Activated naive CD8-positive, alpha-beta T cell treated with anti-CD3 and anti-CD28 coated beads, Interleukin-2, amount 50 U/mL, for 24 hours (primary cell): ENCODE data around the gene NDFIP2.

ENCODE experiments used
- ATAC-seq: fragments of 150-1000 bp; cut with Tn5 transposase; one replicate; pipeline ENCODE4 v1.10.0; 2021
- DNase-seq: peaks from one replicate; pipeline ENCODE4 v3.0.0; 2021
- H3K27ac Mint-ChIP-seq: one replicate; pipeline ENCODE4 v1.8.0; 2021; ENCODE audit warnings: mild to moderate bottlenecking, mixed read lengths
- H3K27me3 Mint-ChIP-seq: one replicate; pipeline ENCODE4 v1.8.0; 2021; ENCODE audit warnings: mixed read lengths
- H3K36me3 Mint-ChIP-seq: one replicate; pipeline ENCODE4 v1.8.0; 2021; ENCODE audit warnings: low read depth, mixed read lengths
- H3K4me1 Mint-ChIP-seq: one replicate; pipeline ENCODE4 v1.8.0; 2021; ENCODE audit warnings: mixed read lengths
- H3K4me3 Mint-ChIP-seq: one replicate; pipeline ENCODE4 v1.8.0; 2021; ENCODE audit warnings: mild to moderate bottlenecking, moderate library complexity, mixed read lengths
- H3K9me3 Mint-ChIP-seq: one replicate; pipeline ENCODE4 v1.8.0; 2021; ENCODE audit warnings: mixed read lengths

The NDFIP2 gene

GRCh38 chr13:79527698-79528097 is 46.7 kb downstream of the NDFIP2 start:
- ATAC-seq = no peak
- peaks cover 14% of the 10 kb centered on the region for H3K36me3 Mint-ChIP-seq
- peaks cover 19% of the 10 kb centered on the region for H3K4me1 Mint-ChIP-seq
- no peaks in the 10 kb centered on the region for H3K27me3 Mint-ChIP-seq
- H3K4me3 Mint-ChIP-seq = no peak overlapping the region
- H3K27ac Mint-ChIP-seq = no peak overlapping the region
- no peak for DNase-seq
- no peaks in the 10 kb centered on the region for H3K9me3 Mint-ChIP-seq

DNA sequence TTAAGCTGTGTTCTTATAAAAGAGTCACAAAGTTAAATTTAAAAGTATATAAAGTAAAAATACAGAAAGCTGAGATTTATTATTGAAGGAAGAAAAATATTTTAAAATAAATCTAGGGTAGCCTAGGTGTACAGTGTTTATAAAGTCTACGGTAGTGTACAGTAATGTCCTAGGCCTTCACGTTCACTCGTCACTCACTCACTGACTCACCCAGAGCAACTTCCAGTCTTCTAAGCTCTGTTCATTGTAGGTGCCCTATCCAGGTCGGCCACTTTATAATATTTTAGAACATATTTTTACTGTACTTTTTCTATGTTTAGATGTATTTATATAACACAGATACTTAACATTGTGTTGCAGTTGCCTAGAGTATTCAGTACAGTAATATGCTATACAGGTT is 47.4 kb downstream of the NDFIP2 start:
- no peak overlapping the region for H3K4me3 Mint-ChIP-seq
- no peak overlapping the region for H3K27ac Mint-ChIP-seq

DNA sequence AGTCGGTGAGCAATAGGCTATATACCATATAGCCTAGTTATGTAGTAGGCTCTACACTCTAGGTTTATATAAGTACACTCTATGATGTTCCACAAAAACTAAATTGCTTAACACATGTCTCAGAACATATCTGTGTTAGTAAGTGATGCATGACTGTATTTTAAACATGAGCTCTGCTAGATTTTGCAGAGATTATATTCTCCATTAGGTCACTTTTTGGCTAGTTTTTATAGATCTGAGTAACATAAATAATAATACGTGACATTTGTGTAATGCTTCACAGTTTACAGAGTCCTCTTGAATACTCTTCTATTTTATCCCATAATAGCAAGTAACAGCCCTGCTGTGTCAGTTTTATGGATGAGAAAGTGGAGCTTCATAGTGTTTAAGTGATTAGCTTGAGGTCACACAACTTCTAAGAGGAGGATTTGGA is 47.8 kb downstream of the NDFIP2 start:
- Mint-ChIP-seq H3K36me3 (peaks cover 11% of the 10 kb centered on the region), H3K27ac (no peak overlapping the region), H3K27me3 (no peaks in the 10 kb centered on the region), H3K4me1 (peaks cover 15% of the 10 kb centered on the region), H3K9me3 (no peaks in the 10 kb centered on the region), H3K4me3 (no peak overlapping the region)
- no peak for ATAC-seq
- DNase-seq = no peak

More for the DNA sequence above, 47.4 kb downstream of the NDFIP2 start:
- no peak for DNase-seq
- Mint-ChIP-seq H3K36me3 (peaks cover 10% of the 10 kb centered on the region), H3K4me1 (peaks cover 15% of the 10 kb centered on the region), H3K9me3 (no peaks in the 10 kb centered on the region), H3K27me3 (no peaks in the 10 kb centered on the region)
- ATAC-seq = no peak

DNA sequence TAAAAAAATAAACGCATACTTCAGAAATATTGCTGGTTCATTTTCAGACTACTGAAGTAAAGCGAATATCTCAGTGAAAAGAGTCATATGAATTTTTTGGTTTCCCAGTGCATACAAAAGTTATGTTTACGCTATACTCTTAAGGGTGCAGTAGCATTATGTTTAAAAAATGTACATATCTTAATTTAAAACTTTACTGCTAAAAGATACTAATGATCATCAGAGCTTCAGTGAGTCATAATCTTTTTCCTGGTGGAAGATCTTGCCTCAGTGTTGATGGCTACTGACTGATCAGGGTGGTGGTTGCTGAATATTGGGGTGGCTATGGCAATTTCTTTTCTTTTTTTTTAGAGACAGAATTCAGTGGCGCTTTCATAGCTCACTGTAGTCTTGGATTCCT is 48.9 kb downstream of the NDFIP2 start:
- ATAC-seq = no peak
- no peak for DNase-seq
- Mint-ChIP-seq H3K9me3 (no peaks in the 10 kb centered on the region), H3K27ac (no peak overlapping the region), H3K36me3 (peaks cover 19% of the 10 kb centered on the region), H3K27me3 (no peaks in the 10 kb centered on the region), H3K4me1 (peaks cover 15% of the 10 kb centered on the region), H3K4me3 (no peak overlapping the region)

DNA sequence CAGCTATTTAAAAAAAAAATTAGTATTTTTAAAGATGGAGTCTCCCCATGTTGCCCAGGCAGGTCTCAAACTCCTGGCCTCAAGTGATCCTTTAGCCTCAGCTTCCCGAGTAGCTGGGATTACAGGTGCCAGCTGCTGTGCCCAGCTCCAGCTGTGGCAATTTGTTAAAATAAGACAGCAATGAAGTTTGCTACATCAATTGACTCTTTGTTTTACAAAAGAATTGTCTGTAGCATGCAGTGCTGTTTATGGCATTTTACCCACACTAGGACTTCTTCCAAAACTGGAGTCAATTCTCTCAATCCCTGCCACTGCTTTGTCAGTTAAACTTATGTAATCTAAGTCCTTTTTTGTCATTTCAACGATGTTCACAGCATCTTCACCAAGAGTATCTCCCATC is 49.3 kb downstream of the NDFIP2 start:
- Mint-ChIP-seq H3K9me3 (no peaks in the 10 kb centered on the region), H3K36me3 (peaks cover 19% of the 10 kb centered on the region), H3K27ac (no peak overlapping the region), H3K27me3 (no peaks in the 10 kb centered on the region), H3K4me1 (peaks cover 15% of the 10 kb centered on the region), H3K4me3 (no peak overlapping the region)
- DNase-seq (no peak), ATAC-seq (no peak)

DNA sequence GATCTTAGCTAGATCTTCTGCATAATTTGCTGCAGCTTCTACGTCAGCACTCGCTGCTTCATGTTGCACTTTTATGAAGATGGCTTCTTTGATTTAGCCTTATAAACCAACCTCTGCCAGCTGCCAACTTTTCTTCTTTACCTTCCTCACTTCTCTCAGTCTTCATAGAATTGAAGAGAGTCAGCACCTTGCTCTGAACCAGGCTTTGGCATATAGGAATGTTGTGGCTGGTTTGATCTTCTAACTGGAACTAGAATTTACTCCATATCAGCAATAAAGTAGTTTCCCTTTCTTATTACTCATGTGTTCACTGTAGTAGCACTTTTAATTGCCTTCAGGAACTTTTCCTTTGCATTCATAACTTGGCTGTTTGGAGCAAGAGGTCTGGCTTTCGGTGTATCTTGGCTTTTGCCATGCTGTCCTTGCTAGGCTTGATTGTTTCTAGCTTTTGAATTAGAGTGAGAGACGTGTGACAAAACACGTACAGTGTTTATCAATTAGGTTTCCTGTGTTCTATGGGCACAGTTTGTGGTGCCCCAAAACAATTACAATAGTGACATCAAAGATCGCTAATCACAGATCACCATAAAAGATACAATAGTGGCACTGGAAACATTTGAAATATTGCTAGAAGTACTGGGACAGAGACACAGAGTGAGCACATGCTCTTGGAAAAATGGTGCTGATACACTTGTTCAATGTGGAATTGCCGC is 50.7 kb downstream of the NDFIP2 start:
- Mint-ChIP-seq H3K9me3 (no peaks in the 10 kb centered on the region), H3K27me3 (no peaks in the 10 kb centered on the region), H3K36me3 (peaks cover 21% of the 10 kb centered on the region), H3K4me3 (no peak overlapping the region), H3K27ac (no peak overlapping the region), H3K4me1 (peaks cover 15% of the 10 kb centered on the region)
- DNase-seq (no peak), ATAC-seq (no peak)

DNA sequence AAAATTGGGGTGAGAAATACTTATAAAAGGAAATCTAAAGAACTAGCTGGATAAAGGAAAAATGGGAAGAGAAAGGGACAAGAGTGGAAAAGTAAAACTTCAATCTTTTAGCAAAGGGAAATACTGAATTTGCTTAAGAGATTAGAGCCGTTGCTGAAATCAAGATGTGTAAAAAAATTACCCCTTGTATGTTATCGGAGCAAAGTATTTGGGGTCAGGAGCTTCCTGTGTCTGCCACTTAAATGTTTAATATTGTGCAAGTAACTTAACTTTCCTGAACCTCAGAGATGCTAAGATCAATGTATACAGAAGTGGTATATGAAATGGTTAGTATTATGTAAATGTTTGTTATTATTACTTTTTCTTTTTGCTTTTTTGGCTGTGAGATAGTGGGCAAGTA is 51.6 kb downstream of the NDFIP2 start:
- Mint-ChIP-seq H3K27ac (no peak overlapping the region), H3K4me1 (peaks cover 15% of the 10 kb centered on the region), H3K36me3 (peaks cover 23% of the 10 kb centered on the region), H3K9me3 (no peaks in the 10 kb centered on the region), H3K27me3 (no peaks in the 10 kb centered on the region), H3K4me3 (no peak overlapping the region)
- ATAC-seq (no peak), DNase-seq (no peak)

- Mint-ChIP-seq H3K27me3 (no peaks in the 10 kb centered on the region), H3K27ac (no peak overlapping the region), H3K9me3 (no peaks in the 10 kb centered on the region), H3K36me3 (peaks cover 31% of the 10 kb centered on the region), H3K4me1 (peaks cover 15% of the 10 kb centered on the region), H3K4me3 (no peak overlapping the region)
- ATAC-seq (no peak), DNase-seq (no peak)
Measured at GRCh38 chr13:79533781-79534400, 52.9 kb downstream of the NDFIP2 start.

DNA sequence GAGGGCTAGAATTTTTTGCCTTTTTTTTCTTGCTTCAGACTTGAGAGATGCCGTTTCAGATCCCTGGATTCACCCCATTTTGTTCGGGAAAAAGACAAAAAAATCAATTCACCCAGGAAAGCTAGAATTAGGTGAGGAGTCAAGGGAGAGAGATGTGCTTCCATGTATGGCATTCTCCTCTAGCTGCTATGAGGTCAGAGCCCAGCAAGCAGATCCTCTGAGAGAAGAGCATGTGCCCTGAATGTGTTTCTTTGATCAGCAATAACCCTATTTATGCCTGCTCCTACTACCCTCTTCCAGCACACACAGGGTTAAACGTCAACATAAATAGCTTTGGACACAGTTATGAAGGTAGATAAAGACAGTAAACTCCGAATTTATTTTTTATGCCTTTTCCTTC is 53.6 kb downstream of the NDFIP2 start:
- Mint-ChIP-seq H3K36me3 (peaks cover 34% of the 10 kb centered on the region), H3K4me1 (peaks cover 15% of the 10 kb centered on the region)

GRCh38 chr13:79538757-79539156 is 57.8 kb downstream of the NDFIP2 start:
- Mint-ChIP-seq H3K4me1 (no peaks in the 10 kb centered on the region), H3K9me3 (no peaks in the 10 kb centered on the region), H3K27me3 (no peaks in the 10 kb centered on the region), H3K27ac (no peak overlapping the region), H3K4me3 (no peak overlapping the region), H3K36me3 (peaks cover 33% of the 10 kb centered on the region)
- ATAC-seq (no peak), DNase-seq (no peak)

More for the DNA sequence above, 53.6 kb downstream of the NDFIP2 start:
- no peak overlapping the region for H3K4me3 Mint-ChIP-seq
- no peaks in the 10 kb centered on the region for H3K27me3 Mint-ChIP-seq
- DNase-seq = no peak
- H3K27ac Mint-ChIP-seq = no peak overlapping the region
- ATAC-seq = no peak
- H3K9me3 Mint-ChIP-seq = no peaks in the 10 kb centered on the region

- Mint-ChIP-seq H3K36me3 (peaks cover 25% of the 10 kb centered on the region), H3K4me1 (no peaks in the 10 kb centered on the region), H3K27me3 (no peaks in the 10 kb centered on the region), H3K27ac (no peak overlapping the region), H3K9me3 (no peaks in the 10 kb centered on the region), H3K4me3 (no peak overlapping the region)
- ATAC-seq (no peak), DNase-seq (no peak)
Measured at GRCh38 chr13:79540504-79540903, 59.5 kb downstream of the NDFIP2 start.

DNA sequence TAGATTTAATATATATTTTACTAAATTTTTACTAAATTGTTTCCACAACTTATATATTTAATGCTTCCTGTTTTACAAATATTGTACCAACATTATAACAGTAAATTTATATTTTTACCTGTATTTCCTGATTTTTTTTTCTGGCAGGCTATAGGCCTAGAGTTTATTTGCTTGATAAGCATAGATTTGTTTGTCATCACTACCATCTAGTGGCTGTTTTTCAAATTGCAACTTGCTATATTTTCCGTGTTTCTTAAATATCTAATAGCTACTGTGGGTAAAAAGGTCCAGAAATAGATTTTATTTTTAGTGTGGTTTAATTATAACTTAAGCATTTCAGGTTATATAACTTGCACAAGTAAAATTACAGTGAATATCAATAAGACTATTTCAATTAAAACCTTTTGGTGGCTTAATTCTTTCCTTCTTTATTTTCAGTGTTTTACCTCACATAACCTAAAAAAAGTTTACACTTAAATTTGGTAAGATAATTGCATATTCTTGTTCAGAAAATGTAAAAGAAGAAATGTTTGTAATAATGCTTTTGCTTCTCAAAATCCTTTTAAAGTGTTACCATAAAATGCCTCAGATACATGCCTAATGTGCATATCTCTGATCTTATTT is 60.6 kb downstream of the NDFIP2 start:
- Mint-ChIP-seq H3K4me1 (no peaks in the 10 kb centered on the region), H3K27ac (no peak overlapping the region), H3K36me3 (peaks cover 25% of the 10 kb centered on the region), H3K4me3 (no peak overlapping the region), H3K27me3 (peaks cover 2% of the 10 kb centered on the region), H3K9me3 (no peaks in the 10 kb centered on the region)
- DNase-seq = no peak
- ATAC-seq = peak; percentile 36

- ATAC-seq = no peak
- H3K9me3 Mint-ChIP-seq = no peaks in the 10 kb centered on the region
- peaks cover 2% of the 10 kb centered on the region for H3K4me1 Mint-ChIP-seq
- H3K36me3 Mint-ChIP-seq = peaks cover 17% of the 10 kb centered on the region
- H3K27me3 Mint-ChIP-seq = peaks cover 2% of the 10 kb centered on the region
- no peak for DNase-seq
- H3K4me3 Mint-ChIP-seq = no peak overlapping the region
- no peak overlapping the region for H3K27ac Mint-ChIP-seq
Measured at GRCh38 chr13:79543883-79544282, 62.9 kb downstream of the NDFIP2 start.

- Mint-ChIP-seq H3K4me1 (peaks cover 2% of the 10 kb centered on the region), H3K27me3 (peaks cover 2% of the 10 kb centered on the region), H3K36me3 (peaks cover 9% of the 10 kb centered on the region), H3K27ac (no peak overlapping the region), H3K4me3 (no peak overlapping the region), H3K9me3 (no peaks in the 10 kb centered on the region)
- ATAC-seq = no peak
- no peak for DNase-seq
Measured at GRCh38 chr13:79547211-79548195, 66.5 kb downstream of the NDFIP2 start.
